Adrenal gland (tissue), 12 donors: ENCODE results near the gene MYEOV. TPM values are rescaled to one million over a fixed set of nuclear protein-coding genes. Genes with fewer than 3 reads are reported as not detected.

Source experiments
- DNase-seq, 7 donors: peaks; one replicate each; pipeline ENCODE4 v3.0.0-alpha.2; 2019 to 2020
- H3K27ac ChIP-seq, 5 donors: fragments of 200-600 bp; sonication (generic) in 4 of 5; 1 replicate in 3 of 5; 2 replicates in 2 of 5; pipeline versions ENCODE4 v1.5.1 to v1.8.0; 2016 to 2020; ENCODE audit warnings: mild to moderate bottlenecking in 1 of 5
- H3K27me3 ChIP-seq: fragments of 200-600 bp; 2 replicates; pipeline ENCODE4 v1.8.0; 2021
- H3K36me3 ChIP-seq, 2 donors: fragments of 200-600 bp; replicated peaks in 1 of 2; 1 replicate in 1 of 2; 2 replicates in 1 of 2; pipeline versions ENCODE4 v1.5.1 to v1.8.0; 2018 to 2022
- H3K4me1 ChIP-seq, 2 donors: fragments of 200-600 bp; replicated peaks in 1 of 2; 1 replicate in 1 of 2; 2 replicates in 1 of 2; pipeline versions ENCODE4 v1.5.1 to v1.8.0; 2018 to 2021
- H3K4me3 ChIP-seq, 4 donors: fragments of 200-600 bp; sonication (generic) in 3 of 4; one replicate each; pipeline ENCODE4 v1.5.1; 2016 to 2018
- H3K9me3 ChIP-seq, 3 donors: fragments of 200-600 bp; sonication (generic) in 1 of 3; replicated peaks in 1 of 3; 1 replicate in 2 of 3; 2 replicates in 1 of 3; pipeline versions ENCODE4 v1.5.1 to v1.8.0; 2016 to 2021
- CTCF ChIP-seq, 6 experiments: fragments of 450-650 bp in 4 of 6; fragments of 200-600 bp in 2 of 6; sonication (generic) in 1 of 6; IDR thresholded peaks; 1 replicate in 5 of 6; 2 replicates in 1 of 6; pipeline versions ENCODE4 v1.5.1 to v1.8.0; 2016 to 2021; ENCODE audit warnings: antibody characterized with exemption in 6 of 6, mild to moderate bottlenecking in 2 of 6, moderate library complexity in 1 of 6
- POLR2A ChIP-seq, 2 donors: fragments of 450-650 bp; IDR thresholded peaks; one replicate each; pipeline ENCODE4 v1.6.1; 2017; ENCODE audit warnings: antibody characterized with exemption in 2 of 2, mild to moderate bottlenecking in 2 of 2, moderate library complexity in 1 of 2
- WGBS, 4 donors: extraction: QIAGEN DNeasy Blood & Tissue Kit in 2 of 4; methylation state at CpG; one replicate each; pipeline versions ENCODE4 v1.1.5 to v1.1.7; 2013 to 2017; 5-methylcytosine and 5-hydroxymethylcytosine counted together
- intact Hi-C, 2 donors: fragments of 100-400 bp; cut with DNase I; formaldehyde crosslinking; loops; one replicate each; pipeline versions ENCODE4 v1.14.1 to v1.15.0; 2022 to 2023
- polyA plus RNA-seq, 3 donors: library from polyadenylated mRNA; stranded (reverse); fragments of 200-250 nt in 2 of 3; fragments of 350-450 nt in 1 of 3; fragmentation: Illumina TruSeq in 1 of 3; extraction: RNeasy Lipid Tissue Mini Kit (QIAGEN cat#74804) in 1 of 3; gene quantifications; one replicate each; pipeline ENCODE4 v1.2.3, GENCODE V29; 2013 to 2014
- total RNA-seq, 9 donors: library from RNA; depleted of rRNA in 4 of 9; stranded (reverse); fragments of >200 nt in 4 of 9; fragments of 120-200 nt in 1 of 9; fragmentation: NEBNext Ultra II Directional in 1 of 9; extraction: Animal tissue kit (Norgen Biotek cat#: 25700) in 1 of 9; gene quantifications; one replicate each; pipeline versions ENCODE4 v1.1.0 to v1.2.4, GENCODE V29; 2013 to 2023
- donor health status: healthy with polysubstance abuse.
- donor health status: Bipolar disorder and iron deficiency.
- donor health status: DM: yes; HTN: yes; CAD: no.
- donor health status: DM: no; HTN: no; CAD: no.
- donor health status: DM: no; HTN: no; CAD: no.
- donor health status: DM: yes; HTN: yes; CAD: no.

The MYEOV gene
- total and polyA plus RNA-seq, 12 donors = 0.06 to 1.6 (median 0.32) TPM; not detected in 3

DNA sequence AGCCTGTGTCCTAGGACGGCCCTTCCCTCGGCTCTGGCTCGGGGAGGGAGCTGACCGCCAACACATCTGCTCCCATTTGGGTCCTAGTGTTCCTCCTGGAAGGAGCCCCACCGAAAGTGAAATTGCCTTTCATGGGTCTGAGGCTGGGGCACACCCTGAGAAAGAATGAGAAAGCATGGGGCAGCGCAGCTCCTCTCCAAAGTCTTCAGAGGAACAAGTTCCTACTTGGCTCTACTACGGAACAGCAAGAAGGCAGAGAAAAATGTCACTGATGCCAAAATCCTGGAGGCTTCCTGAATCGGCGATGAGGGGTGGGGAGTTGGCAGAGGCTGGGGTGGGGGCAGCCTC lies 41.5 kb upstream of the MYEOV start:
- Histone ChIP-seq H3K27me3 (no peaks in the 10 kb centered on the region), H3K4me1 (no peaks in the 10 kb centered on the region), H3K36me3 (no peaks in the 10 kb centered on the region), H3K4me3 (no peak overlapping the region), H3K9me3 (peaks cover 0 to 4% (median 0%) of the 10 kb centered on the region in 3 donors), H3K27ac (no peak overlapping the region)
- TF ChIP-seq CTCF (IDR thresholded peaks at IDR 0.05) (no peak), POLR2A (IDR thresholded peaks at IDR 0.05) (no peak)
- DNase-seq = no peak
- whole genome bisulfite sequencing, 4 donors = 75 to 84% (median 79%) methylated on average over 9 of the region's 9 CpGs
- intact Hi-C loops = no loop called here

DNA sequence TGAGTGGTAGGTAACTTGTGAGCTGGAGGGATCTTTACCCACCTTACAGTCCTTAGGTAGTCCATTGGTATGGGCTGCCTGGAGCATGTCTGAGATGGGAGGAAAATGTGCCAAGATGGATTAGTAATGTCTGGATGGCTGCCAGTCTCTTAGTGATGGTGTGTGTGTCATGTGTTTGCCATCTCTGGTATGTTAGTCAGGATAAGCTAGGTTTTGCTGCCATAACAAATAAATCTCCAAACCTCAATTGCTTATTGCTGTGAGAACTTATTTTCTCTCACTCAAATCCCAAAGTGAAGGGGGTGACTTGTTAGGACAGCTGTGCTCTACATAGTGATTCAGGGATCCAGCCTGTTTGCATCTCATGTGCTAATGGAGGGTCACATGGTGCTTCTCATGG lies 40.9 kb upstream of the MYEOV start:
- TF ChIP-seq CTCF (IDR thresholded peaks at IDR 0.05) = no peak
- TF ChIP-seq POLR2A (IDR thresholded peaks at IDR 0.05) = no peak
- Histone ChIP-seq H3K4me1 (no peaks in the 10 kb centered on the region), H3K4me3 (no peak overlapping the region), H3K36me3 (no peaks in the 10 kb centered on the region), H3K27ac (no peak overlapping the region), H3K27me3 (no peaks in the 10 kb centered on the region), H3K9me3 (peaks cover 0 to 4% (median 0%) of the 10 kb centered on the region in 3 donors)
- peak in 1 of 7 donors; percentile 1 for DNase-seq
- intact Hi-C loops = no loop called here

DNA sequence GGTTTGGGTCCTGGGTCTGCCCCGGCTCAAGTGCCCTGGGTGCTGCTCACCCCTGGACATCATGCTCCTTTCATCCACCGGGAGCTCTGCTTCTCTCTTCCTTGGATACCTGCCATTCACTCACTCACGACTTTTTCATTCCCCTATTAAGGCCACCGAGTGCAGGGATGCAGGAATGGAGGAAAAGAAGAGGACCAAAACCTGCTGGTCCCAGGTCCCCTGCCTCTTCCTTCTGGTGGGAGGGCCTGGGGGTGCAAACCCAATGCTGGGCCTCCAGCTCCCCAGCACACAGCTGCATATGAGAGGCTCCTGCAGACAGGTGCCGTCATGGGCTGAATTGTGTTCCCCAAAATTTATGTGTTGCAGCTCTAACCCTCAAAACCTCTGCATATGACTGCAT lies 36.8 kb upstream of the MYEOV start:
- DNase-seq = no peak
- intact Hi-C loops = no loop called here
- no peaks in the 10 kb centered on the region for H3K27me3 ChIP-seq
- TF ChIP-seq CTCF (IDR thresholded peaks at IDR 0.05) = no peak
- no peak for TF ChIP-seq POLR2A (IDR thresholded peaks at IDR 0.05)
- WGBS, 4 donors = 72 to 83% (median 81%) methylated on average over 5 of the region's 5 CpGs
- no peaks in the 10 kb centered on the region for H3K4me1 ChIP-seq
- no peaks in the 10 kb centered on the region for H3K36me3 ChIP-seq
- H3K9me3 ChIP-seq = peaks cover 0 to 4% (median 0%) of the 10 kb centered on the region in 3 donors
- no peak overlapping the region for H3K27ac ChIP-seq
- no peak overlapping the region for H3K4me3 ChIP-seq

DNA sequence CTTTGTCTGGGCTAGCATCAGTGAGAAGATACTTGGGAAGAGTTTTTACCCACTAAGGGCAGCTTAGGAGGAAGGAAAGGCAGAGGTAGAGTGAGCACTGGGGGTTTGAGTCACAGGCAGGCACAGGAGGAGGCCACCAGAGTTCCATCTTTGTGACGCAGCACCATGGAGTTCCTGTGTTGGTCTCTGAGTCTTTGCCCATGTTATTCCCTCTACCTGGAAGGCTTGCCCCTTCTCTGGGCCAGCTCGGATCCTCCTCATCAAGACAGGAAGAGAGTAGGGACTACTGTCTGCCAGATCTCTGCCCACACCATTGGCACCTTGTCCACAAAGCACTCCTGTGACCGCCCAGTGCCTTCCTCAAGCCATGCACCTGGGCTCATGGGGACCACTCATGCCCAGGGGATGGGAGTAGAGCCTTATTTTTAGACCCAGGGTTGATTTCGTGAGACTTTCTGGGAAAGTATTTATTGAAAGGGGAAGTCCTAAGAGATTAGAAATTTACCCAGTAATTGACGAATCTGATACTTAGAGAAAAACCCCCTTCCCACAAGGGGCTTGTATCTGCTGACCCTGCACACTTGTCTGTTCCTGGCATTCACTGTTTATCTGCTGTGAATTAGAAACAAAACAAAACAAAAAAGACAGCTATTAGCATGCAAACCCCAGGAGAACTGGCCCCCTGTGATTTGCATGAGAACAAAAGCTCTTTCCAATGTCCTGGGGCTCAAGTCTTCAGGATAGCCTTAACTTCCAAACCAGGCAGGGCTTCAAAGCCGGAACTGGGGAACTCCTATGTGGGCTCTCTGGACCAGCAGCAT lies 35.9 kb upstream of the MYEOV start:
- WGBS, 4 donors = 77 to 90% (median 81%) methylated on average over 5 to 6 of the region's 6 CpGs
- Histone ChIP-seq H3K36me3 (no peaks in the 10 kb centered on the region), H3K4me1 (no peaks in the 10 kb centered on the region), H3K4me3 (no peak overlapping the region), H3K27ac (no peak overlapping the region), H3K27me3 (no peaks in the 10 kb centered on the region), H3K9me3 (peaks cover 0 to 4% (median 0%) of the 10 kb centered on the region in 3 donors)
- DNase-seq = no peak
- intact Hi-C loops = no loop called here
- TF ChIP-seq CTCF (IDR thresholded peaks at IDR 0.05) (no peak), POLR2A (IDR thresholded peaks at IDR 0.05) (no peak)
